Measurements from ENCODE around the gene NPFFR2.
"Not testable (repeated sequence)": the region's sequence is repeated elsewhere in the genome, so short reads cannot be mapped to it uniquely, and the experiment has no call there.

NPFFR2 gene

GRCh38 chr4:72031868-72032608 lies at the start of gene NPFFR2:
Gene NPFFR2 (plus strand): TSS chr4:72032000. CDS start chr4:72128592, 96,592 bp downstream.
- no peak for DNase-seq (ENCODE audit: low read depth in 2 of 2)

GRCh38 chr4:71992571-71993312 lies 39.1 kb upstream of the NPFFR2 start:
- no peak for DNase-seq (ENCODE audit: low read depth in 2 of 2)

- no peak for DNase-seq (ENCODE audit: low read depth in 2 of 2)
Measured at GRCh38 chr4:71994559-71994958, 37.2 kb upstream of the NPFFR2 start.

GRCh38 chr4:71995297-71995696 lies 36.5 kb upstream of the NPFFR2 start:
- DNase-seq (ENCODE audit: low read depth in 2 of 2) = no peak

- no peak for DNase-seq (ENCODE audit: low read depth in 2 of 2)
Measured at GRCh38 chr4:72006586-72006985, 25.2 kb upstream of the NPFFR2 start.

- DNase-seq (ENCODE audit: low read depth in 2 of 2) = no peak
Measured at GRCh38 chr4:72011906-72012305, 19.9 kb upstream of the NPFFR2 start.

- DNase-seq (ENCODE audit: low read depth in 2 of 2) = no peak
Measured at GRCh38 chr4:72016011-72016410, 15.8 kb upstream of the NPFFR2 start.

- no peak for DNase-seq (ENCODE audit: low read depth in 2 of 2)
Measured at GRCh38 chr4:72019688-72020087, 12.1 kb upstream of the NPFFR2 start.

GRCh38 chr4:72022553-72022952 lies 9.2 kb upstream of the NPFFR2 start:
- no peak for DNase-seq (ENCODE audit: low read depth in 2 of 2)

GRCh38 chr4:72055566-72055965 lies 23.8 kb downstream of the NPFFR2 start:
- DNase-seq (ENCODE audit: low read depth in 2 of 2) = no peak

- no peak for DNase-seq (ENCODE audit: low read depth in 2 of 2)
Measured at GRCh38 chr4:72063726-72064125, 31.9 kb downstream of the NPFFR2 start.

GRCh38 chr4:72067051-72067450 lies 35.3 kb downstream of the NPFFR2 start:
- DNase-seq (ENCODE audit: low read depth in 2 of 2) = no peak

- DNase-seq (ENCODE audit: low read depth in 2 of 2) = no peak
Measured at GRCh38 chr4:72073816-72074215, 42.0 kb downstream of the NPFFR2 start.

GRCh38 chr4:72076562-72076961 lies 44.8 kb downstream of the NPFFR2 start:
- no peak for DNase-seq (ENCODE audit: low read depth in 2 of 2)

- DNase-seq (ENCODE audit: low read depth in 2 of 2) = no peak
Measured at GRCh38 chr4:72077346-72077745, 45.5 kb downstream of the NPFFR2 start.

- no peak for DNase-seq (ENCODE audit: low read depth in 2 of 2)
Measured at GRCh38 chr4:72084587-72085011, 52.8 kb downstream of the NPFFR2 start.

GRCh38 chr4:72090606-72091005 lies 58.8 kb downstream of the NPFFR2 start:
- not testable (repeated sequence) for DNase-seq (ENCODE audit: low read depth in 2 of 2)

- no peak for DNase-seq (ENCODE audit: low read depth in 2 of 2)
Measured at GRCh38 chr4:72094059-72094797, 62.4 kb downstream of the NPFFR2 start.

- no peak for DNase-seq (ENCODE audit: low read depth in 2 of 2)
Measured at GRCh38 chr4:72107456-72107855, 75.7 kb downstream of the NPFFR2 start.

- no peak for DNase-seq (ENCODE audit: low read depth in 2 of 2)
Measured at GRCh38 chr4:72109364-72109763, 77.6 kb downstream of the NPFFR2 start.

GRCh38 chr4:72109959-72110497 lies 78.2 kb downstream of the NPFFR2 start:
- DNase-seq (ENCODE audit: low read depth in 2 of 2) = no peak

- no peak for DNase-seq (ENCODE audit: low read depth in 2 of 2)
Measured at GRCh38 chr4:72110886-72111285, 79.1 kb downstream of the NPFFR2 start.

Measured in stimulated activated CD8-positive, alpha-beta memory T cell treated with anti-CD3 and anti-CD28 coated beads, Interleukin-2, amount 100 ng/mL, for 48 hours (primary cell).